HG03066 (cell line): ENCODE results near the gene ARHGEF40.
"Not testable (repeated sequence)": the region's sequence is repeated elsewhere in the genome, so short reads cannot be mapped to it uniquely, and the experiment has no call there.

ENCODE experiments used
- ATAC-seq: cut with Tn5 transposase; IDR thresholded peaks from one replicate; pipeline ENCODE4 v1.9.1; 2021; ENCODE audit warnings: low read depth; ENCODE audit not compliant: unreplicated experiment

ARHGEF40 gene

GRCh38 chr14:21039585-21040369 lies 30.3 kb upstream of the ARHGEF40 start:
- ATAC-seq = no peak

- no peak for ATAC-seq
Measured at GRCh38 chr14:21040370-21040925, 29.7 kb upstream of the ARHGEF40 start.

GRCh38 chr14:21040941-21041340 lies 29.2 kb upstream of the ARHGEF40 start:
- not testable (repeated sequence) for ATAC-seq

- ATAC-seq = no peak
Measured at GRCh38 chr14:21041676-21042433, 28.2 kb upstream of the ARHGEF40 start, which contains the start of gene RNASE7. Gene RNASE7, plus strand, starts transcription at chr14:21042362. Its CDS starts 631 bp downstream, at chr14:21042993.

GRCh38 chr14:21042918-21043317 lies 27.2 kb upstream of the ARHGEF40 start:
- no peak for ATAC-seq

- no peak for ATAC-seq
Measured at GRCh38 chr14:21043387-21043973, 26.6 kb upstream of the ARHGEF40 start.

GRCh38 chr14:21043974-21044618 lies 26.0 kb upstream of the ARHGEF40 start:
- ATAC-seq = no peak

GRCh38 chr14:21047378-21047781 lies 22.7 kb upstream of the ARHGEF40 start:
- no peak for ATAC-seq

GRCh38 chr14:21048638-21049037 lies 21.5 kb upstream of the ARHGEF40 start:
- no peak for ATAC-seq

- ATAC-seq = no peak
Measured at GRCh38 chr14:21049271-21049673, 20.8 kb upstream of the ARHGEF40 start.

- ATAC-seq = no peak
Measured at GRCh38 chr14:21050597-21050996, 19.5 kb upstream of the ARHGEF40 start.

GRCh38 chr14:21053184-21054122 lies 16.7 kb upstream of the ARHGEF40 start:
- ATAC-seq = no peak

- ATAC-seq = no peak
Measured at GRCh38 chr14:21054123-21054767, 15.9 kb upstream of the ARHGEF40 start.

- ATAC-seq = no peak
Measured at GRCh38 chr14:21054768-21055145, 15.3 kb upstream of the ARHGEF40 start.

- no peak for ATAC-seq
Measured at GRCh38 chr14:21055432-21056117, 14.5 kb upstream of the ARHGEF40 start.

- no peak for ATAC-seq
Measured at GRCh38 chr14:21056520-21057163, 13.5 kb upstream of the ARHGEF40 start.

- ATAC-seq = no peak
Measured at GRCh38 chr14:21057803-21058675, 12.1 kb upstream of the ARHGEF40 start, which contains the start of gene RNASE8. Gene RNASE8, plus strand, starts transcription at chr14:21057822. Its CDS starts 71 bp downstream, at chr14:21057893.
